Large intestine (tissue), 12 donors: Measurements from ENCODE around the gene ATG9A. TPM values are rescaled to one million over a fixed set of nuclear protein-coding genes. Genes with fewer than 3 reads are reported as not detected.
A peak's percentile ranks its signal among the peaks of the same experiment; 100 is the strongest.

Source experiments
- DNase-seq, 2 donors: peaks; one replicate each; pipeline versions ENCODE4 v3.0.0 to v3.0.0-alpha.2; 2013
- H3K27ac ChIP-seq: one replicate; pipeline ENCODE4 v1.5.1; 2013; ENCODE audit warnings: low read length
- H3K27me3 ChIP-seq: 2 replicates; pipeline ENCODE4 v1.6.1; 2013; ENCODE audit warnings: low read length; ENCODE audit not compliant: control insufficient read depth, insufficient read depth
- H3K36me3 ChIP-seq: 2 replicates; pipeline ENCODE4 v1.6.1; 2013; ENCODE audit warnings: low read length; ENCODE audit not compliant: control insufficient read depth, insufficient read depth
- H3K4me1 ChIP-seq: one replicate; pipeline ENCODE4 v1.6.1; 2013; ENCODE audit warnings: low read length; ENCODE audit not compliant: control insufficient read depth, insufficient read depth
- H3K4me3 ChIP-seq: one replicate; pipeline ENCODE4 v1.5.1; 2013; ENCODE audit warnings: low read length
- H3K9me3 ChIP-seq: one replicate; pipeline ENCODE4 v1.6.1; 2013; ENCODE audit warnings: mild to moderate bottlenecking, low read depth, low read length, moderate library complexity; ENCODE audit not compliant: control insufficient read depth
- WGBS: methylation state at CpG from one replicate; pipeline ENCODE4 v1.1.5; 2013; ENCODE audit warnings: low lambda C conversion rate; ENCODE audit not compliant: insufficient coverage; 5-methylcytosine and 5-hydroxymethylcytosine counted together
- long read RNA-seq, 11 donors: transcript quantifications; one replicate each; lab custom pipeline, GENCODE V29; 2026
- polyA plus RNA-seq: library from polyadenylated mRNA; unstranded; fragments of 120-200 nt; gene quantifications from one replicate; pipeline ENCODE4 v1.2.1, GENCODE V29; 2013

Gene ATG9A, protein sequence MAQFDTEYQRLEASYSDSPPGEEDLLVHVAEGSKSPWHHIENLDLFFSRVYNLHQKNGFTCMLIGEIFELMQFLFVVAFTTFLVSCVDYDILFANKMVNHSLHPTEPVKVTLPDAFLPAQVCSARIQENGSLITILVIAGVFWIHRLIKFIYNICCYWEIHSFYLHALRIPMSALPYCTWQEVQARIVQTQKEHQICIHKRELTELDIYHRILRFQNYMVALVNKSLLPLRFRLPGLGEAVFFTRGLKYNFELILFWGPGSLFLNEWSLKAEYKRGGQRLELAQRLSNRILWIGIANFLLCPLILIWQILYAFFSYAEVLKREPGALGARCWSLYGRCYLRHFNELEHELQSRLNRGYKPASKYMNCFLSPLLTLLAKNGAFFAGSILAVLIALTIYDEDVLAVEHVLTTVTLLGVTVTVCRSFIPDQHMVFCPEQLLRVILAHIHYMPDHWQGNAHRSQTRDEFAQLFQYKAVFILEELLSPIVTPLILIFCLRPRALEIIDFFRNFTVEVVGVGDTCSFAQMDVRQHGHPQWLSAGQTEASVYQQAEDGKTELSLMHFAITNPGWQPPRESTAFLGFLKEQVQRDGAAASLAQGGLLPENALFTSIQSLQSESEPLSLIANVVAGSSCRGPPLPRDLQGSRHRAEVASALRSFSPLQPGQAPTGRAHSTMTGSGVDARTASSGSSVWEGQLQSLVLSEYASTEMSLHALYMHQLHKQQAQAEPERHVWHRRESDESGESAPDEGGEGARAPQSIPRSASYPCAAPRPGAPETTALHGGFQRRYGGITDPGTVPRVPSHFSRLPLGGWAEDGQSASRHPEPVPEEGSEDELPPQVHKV
- 41.2 TPM for polyA plus RNA-seq
- long read RNA-seq, donor 1, full-length matches to known transcripts: 4 of 4 reads
- long read RNA-seq, donor 1, partial matches to known transcripts: 0 of 4 reads
- long read RNA-seq, donor 1, other reads (novel, unspliced or antisense): 0 of 4 reads
- long read RNA-seq, donor 2, full-length matches to known transcripts: 5 of 10 reads
- long read RNA-seq, donor 2, partial matches to known transcripts: 5 of 10 reads
- long read RNA-seq, donor 2, other reads (novel, unspliced or antisense): 0 of 10 reads
- long read RNA-seq, donor 3: 0 reads
- long read RNA-seq, donor 4: 0 reads
- long read RNA-seq, donor 5, full-length matches to known transcripts: 4 of 4 reads
- long read RNA-seq, donor 5, partial matches to known transcripts: 0 of 4 reads
- long read RNA-seq, donor 5, other reads (novel, unspliced or antisense): 0 of 4 reads
- long read RNA-seq, donor 6, full-length matches to known transcripts: 7 of 7 reads
- long read RNA-seq, donor 6, partial matches to known transcripts: 0 of 7 reads
- long read RNA-seq, donor 6, other reads (novel, unspliced or antisense): 0 of 7 reads
- long read RNA-seq, donor 7, full-length matches to known transcripts: 1 of 1 reads
- long read RNA-seq, donor 7, partial matches to known transcripts: 0 of 1 reads
- long read RNA-seq, donor 7, other reads (novel, unspliced or antisense): 0 of 1 reads
- long read RNA-seq, donor 8, full-length matches to known transcripts: 4 of 38 reads
- long read RNA-seq, donor 8, partial matches to known transcripts: 34 of 38 reads
- long read RNA-seq, donor 8, other reads (novel, unspliced or antisense): 0 of 38 reads
- long read RNA-seq, donor 9: 0 reads
- long read RNA-seq, donor 10, partial matches to known transcripts: 0 of 3 reads
- long read RNA-seq, donor 10, other reads (novel, unspliced or antisense): 0 of 3 reads
- long read RNA-seq, donor 11, full-length matches to known transcripts: 3 of 3 reads
- long read RNA-seq, donor 11, partial matches to known transcripts: 0 of 3 reads
- long read RNA-seq, donor 11, other reads (novel, unspliced or antisense): 0 of 3 reads

DNA sequence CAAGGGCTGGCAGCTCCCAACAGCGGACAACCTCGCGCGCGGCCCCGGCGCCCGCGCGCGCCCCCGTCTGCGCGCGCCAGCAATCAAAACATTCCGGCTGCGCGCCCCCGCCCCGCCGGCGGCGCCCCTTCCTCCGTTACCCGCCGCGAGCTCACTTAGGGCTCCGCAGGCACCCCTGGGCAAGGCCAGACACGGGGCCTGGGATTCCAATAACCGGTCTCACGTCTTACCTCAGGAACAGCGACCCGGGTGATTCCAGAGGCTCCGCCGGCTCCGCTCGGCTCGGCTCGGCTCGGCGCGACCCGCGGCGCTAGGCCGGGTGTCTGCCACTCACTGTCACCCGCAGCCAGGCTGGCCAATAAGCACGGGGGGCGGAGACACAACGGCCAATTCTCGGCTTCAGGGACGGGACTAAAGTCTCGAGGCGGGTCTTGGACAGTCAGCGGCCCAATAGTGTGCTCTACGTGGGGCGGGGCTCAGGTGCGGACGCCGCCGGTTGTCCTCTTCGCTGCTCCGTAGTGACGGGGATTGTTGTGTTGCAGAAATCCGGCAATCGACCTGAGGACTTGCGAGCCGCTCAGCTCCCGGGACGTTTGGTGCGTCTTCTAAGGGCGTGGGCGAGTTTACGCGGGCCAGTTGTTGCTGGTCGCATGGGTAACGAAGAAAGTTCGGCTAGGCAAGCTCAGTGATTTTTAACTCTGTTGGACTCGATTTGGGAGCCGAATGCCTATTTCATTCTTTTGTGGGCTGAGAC, at the start of gene ATG9A, which contains the start of gene ANKZF1:
Gene ATG9A, minus strand, starts transcription at position 332 of the 754 bp plus-strand sequence. CDS start 1,612 bp downstream, outside the sequence.
Gene ANKZF1, plus strand, starts transcription at position 502 of the 754 bp plus-strand sequence. CDS start 452 bp downstream, outside the sequence.
- Histone ChIP-seq H3K9me3 (no peaks in the 10 kb centered on the region), H3K4me1 (peaks cover 17% of the 10 kb centered on the region), H3K27me3 (no peaks in the 10 kb centered on the region), H3K27ac (peak within 1 kb of the TSS; percentile 98), H3K36me3 (peaks cover 47% of the 10 kb centered on the region), H3K4me3 (peak within 1 kb of the TSS; percentile 99)
- DNase-seq: peak; percentile 99
- no CpG with 5 or more reads among the region's 80 CpGs for WGBS

DNA sequence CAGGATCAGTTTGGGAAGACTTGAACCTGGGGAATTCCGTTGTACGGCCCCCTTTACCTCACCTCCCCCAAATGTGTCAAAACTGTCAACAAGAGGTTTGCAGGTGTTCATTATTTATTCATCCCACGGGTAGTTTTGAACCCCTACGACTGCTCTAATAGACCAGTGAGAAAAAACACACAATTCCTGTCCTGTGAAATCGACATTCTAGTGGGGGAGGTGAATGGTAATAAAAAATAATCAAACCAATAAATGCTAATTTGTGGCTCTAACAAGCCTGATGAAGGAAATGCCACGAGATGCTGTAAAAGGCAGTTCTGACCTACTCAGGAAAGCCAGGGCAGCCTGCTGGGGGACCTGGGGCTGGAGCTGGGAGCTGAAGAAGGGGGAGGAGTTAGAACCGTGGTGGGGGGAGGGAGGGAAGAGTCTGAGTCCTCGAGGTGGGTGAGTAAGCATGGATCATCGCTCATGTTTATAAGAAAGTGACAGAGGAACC, 49.3 kb upstream of the ATG9A start:
- Histone ChIP-seq H3K4me3 (peak overlapping the region; percentile 47), H3K27ac (peak overlapping the region; percentile 85), H3K27me3 (no peaks in the 10 kb centered on the region), H3K36me3 (peaks cover 29% of the 10 kb centered on the region), H3K4me1 (peaks cover 17% of the 10 kb centered on the region), H3K9me3 (no peaks in the 10 kb centered on the region)
- WGBS: no CpG with 5 or more reads among the region's 9 CpGs
- DNase-seq: no peak

DNA sequence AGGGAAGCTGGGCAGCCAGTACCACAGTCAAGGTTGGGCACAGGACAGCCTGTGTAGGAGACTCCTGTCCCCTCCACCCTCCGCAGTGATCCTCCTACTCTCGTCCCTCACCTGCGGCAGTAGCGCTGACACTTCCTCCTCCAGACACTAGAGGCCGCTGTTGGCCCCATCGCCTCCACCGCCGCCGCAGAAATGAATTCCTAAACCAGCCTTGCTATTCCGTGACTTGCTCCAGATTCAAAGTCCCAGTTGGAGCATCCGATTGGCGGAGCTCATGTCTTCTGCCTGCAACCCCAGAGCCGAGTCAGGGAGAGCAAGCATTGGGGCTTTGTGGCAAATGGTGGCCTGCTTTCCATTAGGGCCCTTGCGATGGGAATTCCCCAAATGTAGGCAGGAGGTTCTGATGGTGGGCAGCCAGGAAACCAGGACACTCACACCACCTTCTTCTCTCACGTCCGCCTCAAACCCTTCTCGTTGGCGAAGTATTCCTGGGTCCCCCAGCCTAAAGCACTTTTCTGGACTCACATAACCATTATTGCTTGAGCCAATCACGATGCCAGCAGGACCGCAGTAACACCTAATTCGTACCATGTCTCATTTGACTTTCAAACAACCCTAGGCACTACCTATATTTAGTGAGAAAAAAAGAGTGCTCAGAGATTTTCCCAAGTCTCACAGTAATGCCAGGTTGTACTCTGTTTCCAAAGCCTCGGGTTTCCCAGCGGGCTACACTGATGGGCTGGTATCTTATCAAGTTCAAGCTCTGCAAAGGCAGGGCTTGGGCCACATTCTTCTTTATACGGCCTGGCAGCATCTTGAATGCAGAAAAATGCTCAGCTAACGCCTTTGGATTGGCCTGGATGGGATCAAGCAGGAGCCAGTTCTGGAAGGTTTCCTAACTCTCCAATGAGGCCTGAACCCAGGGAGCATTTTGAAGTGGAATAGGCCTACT, 48.5 kb upstream of the ATG9A start:
- Histone ChIP-seq H3K27me3 (no peaks in the 10 kb centered on the region), H3K9me3 (no peaks in the 10 kb centered on the region), H3K4me1 (peaks cover 17% of the 10 kb centered on the region), H3K4me3 (peak overlapping the region; percentile 12), H3K27ac (peak overlapping the region; percentile 85), H3K36me3 (peaks cover 22% of the 10 kb centered on the region)
- DNase-seq: peak; percentile 67 to 81
- 100% methylated on average over 1 of the region's 25 CpGs for WGBS

DNA sequence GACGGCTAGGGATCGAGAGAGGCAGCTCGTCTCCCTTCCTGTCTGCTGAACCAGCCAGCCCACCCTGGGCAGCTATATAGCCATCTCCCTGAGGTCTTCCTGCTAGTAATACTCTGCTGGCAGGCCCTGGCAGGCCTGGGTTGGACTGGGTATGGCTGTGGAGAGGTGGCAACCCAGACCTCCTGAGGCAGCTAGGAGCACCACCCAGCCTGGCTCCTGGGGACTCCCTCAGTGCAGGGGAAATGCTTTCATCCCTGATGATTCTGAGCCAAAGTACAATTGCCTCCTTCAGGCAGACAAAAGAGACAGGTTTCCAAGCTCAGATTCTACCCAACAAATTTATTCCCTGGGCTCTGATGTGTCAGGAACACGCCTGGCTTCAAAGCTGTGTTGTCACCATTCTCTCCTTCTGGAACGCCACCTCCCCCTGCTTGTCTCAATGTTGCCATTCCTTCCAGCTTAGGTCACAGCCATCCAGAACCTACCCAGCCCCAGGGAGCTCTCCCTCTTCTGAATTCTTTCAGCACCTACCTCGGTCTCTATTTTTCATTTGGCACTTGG, 45.0 kb upstream of the ATG9A start:
- no peaks in the 10 kb centered on the region for H3K9me3 ChIP-seq
- no peaks in the 10 kb centered on the region for H3K36me3 ChIP-seq
- H3K4me3 ChIP-seq: no peak overlapping the region
- peaks cover 22% of the 10 kb centered on the region for H3K4me1 ChIP-seq
- H3K27me3 ChIP-seq: no peaks in the 10 kb centered on the region
- no CpG with 5 or more reads among the region's 6 CpGs for WGBS
- H3K27ac ChIP-seq: no peak overlapping the region
- peak in 1 of 2 donors; percentile 34 for DNase-seq

DNA sequence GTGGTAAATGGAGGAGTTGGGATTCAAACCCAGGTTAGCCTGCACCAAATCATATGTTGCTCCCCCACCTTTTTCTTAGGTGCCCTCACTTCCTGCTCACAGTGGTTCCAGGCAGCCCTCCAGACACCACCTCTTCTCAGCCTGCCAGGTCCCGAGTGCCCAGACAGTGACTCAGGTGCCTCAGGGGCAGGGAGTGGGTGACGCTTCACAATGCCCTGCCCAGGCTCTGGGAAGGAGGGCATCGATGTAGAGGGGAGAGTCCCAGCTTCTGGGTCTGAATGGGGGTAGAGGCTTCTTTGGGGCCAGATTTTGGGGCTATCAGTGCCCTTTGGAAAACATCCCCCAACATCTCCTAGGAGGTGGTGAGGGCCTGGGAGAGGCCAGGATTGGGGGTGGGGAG, 44.5 kb upstream of the ATG9A start:
- no CpG with 5 or more reads among the region's 3 CpGs for WGBS
- Histone ChIP-seq H3K27ac (no peak overlapping the region), H3K4me1 (peaks cover 26% of the 10 kb centered on the region), H3K9me3 (no peaks in the 10 kb centered on the region), H3K4me3 (no peak overlapping the region), H3K36me3 (no peaks in the 10 kb centered on the region), H3K27me3 (no peaks in the 10 kb centered on the region)
- DNase-seq: no peak

DNA sequence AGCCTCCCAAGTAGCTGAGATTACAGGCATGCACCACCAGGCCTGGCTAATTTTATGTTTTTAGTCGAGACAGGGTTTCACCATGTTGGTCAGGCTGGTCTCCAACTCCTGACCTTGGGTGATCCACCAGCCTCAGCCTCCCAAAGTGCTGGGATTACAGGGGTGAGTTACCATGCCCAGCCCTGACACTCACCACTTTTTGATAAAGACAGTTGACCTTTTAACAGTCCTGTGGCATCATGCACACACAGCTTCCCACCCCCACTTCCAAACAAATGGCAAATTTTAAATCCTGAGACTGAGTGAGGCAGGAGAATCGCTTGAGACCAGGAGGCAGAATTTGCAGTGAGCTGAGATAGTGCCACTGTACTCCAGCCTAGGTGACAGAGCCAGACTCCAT, 43.6 kb upstream of the ATG9A start:
- H3K27me3 ChIP-seq: no peaks in the 10 kb centered on the region

DNA sequence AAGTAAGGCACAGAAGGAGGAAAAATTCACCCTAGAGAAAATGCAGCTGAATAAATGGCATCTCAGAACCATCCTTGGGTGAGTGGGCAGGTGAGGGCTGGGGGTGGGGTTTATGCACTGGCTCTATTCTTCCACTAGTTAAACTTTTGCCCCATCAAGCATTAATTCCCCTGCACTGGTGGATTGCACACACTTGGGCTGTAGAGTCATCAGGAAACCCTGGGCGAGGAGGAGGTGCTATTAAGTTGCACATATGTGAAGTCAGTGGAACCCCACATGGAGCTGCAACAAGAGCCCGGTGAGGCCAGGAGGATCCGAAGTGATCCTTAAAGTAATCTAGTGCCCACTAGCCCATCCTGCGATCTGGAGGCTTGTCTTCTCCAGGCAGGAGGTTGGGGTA, 42.9 kb upstream of the ATG9A start:
- DNase-seq: no peak
- Histone ChIP-seq H3K27ac (no peak overlapping the region), H3K4me3 (no peak overlapping the region), H3K27me3 (no peaks in the 10 kb centered on the region), H3K4me1 (peaks cover 17% of the 10 kb centered on the region), H3K36me3 (no peaks in the 10 kb centered on the region), H3K9me3 (no peaks in the 10 kb centered on the region)
- no CpG with 5 or more reads among the region's 4 CpGs for WGBS

More for the DNA sequence above, 43.6 kb upstream of the ATG9A start:
- no CpG with 5 or more reads among the region's 2 CpGs for WGBS
- Histone ChIP-seq H3K36me3 (no peaks in the 10 kb centered on the region), H3K9me3 (no peaks in the 10 kb centered on the region), H3K4me3 (no peak overlapping the region), H3K27ac (no peak overlapping the region), H3K4me1 (peaks cover 20% of the 10 kb centered on the region)
- no peak for DNase-seq

DNA sequence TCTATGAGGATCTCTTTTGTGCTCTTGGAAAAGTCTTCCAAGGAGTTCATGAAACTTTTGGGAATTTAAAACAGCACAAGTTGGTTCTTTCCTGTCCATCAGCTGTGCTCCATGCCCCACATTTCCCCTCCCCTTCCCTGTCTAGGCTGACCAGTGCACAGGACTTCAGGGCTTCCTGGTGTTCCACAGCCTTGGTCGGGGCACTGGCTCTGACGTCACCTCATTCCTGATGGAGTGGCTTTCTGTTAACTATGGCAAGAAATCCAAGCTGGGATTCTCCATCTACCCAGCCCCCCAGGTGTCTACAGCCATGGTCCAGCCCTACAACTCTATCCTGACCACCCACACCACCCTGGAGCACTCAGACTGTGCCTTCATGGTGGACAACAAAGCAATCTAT, 41.6 kb upstream of the ATG9A start:
- Histone ChIP-seq H3K4me3 (no peak overlapping the region), H3K9me3 (no peaks in the 10 kb centered on the region), H3K4me1 (peaks cover 17% of the 10 kb centered on the region), H3K36me3 (no peaks in the 10 kb centered on the region), H3K27me3 (no peaks in the 10 kb centered on the region), H3K27ac (no peak overlapping the region)
- DNase-seq: no peak
- WGBS: no CpG with 5 or more reads among the region's 2 CpGs
